Activated B cell treated with CpG ODN at 0.5 μM for 24 hours (primary cell): ENCODE results near the gene RBM26. TPM values are rescaled to one million over a fixed set of nuclear protein-coding genes. Genes with fewer than 3 reads are reported as not detected.
A peak's percentile ranks its signal among the peaks of the same experiment; 100 is the strongest.

Experiments
- ATAC-seq: fragments of 200-7000 bp; cut with Tn5 transposase; one replicate; pipeline ENCODE4 v1.10.0; 2021; ENCODE audit warnings: low read depth, mild to moderate bottlenecking, moderate library complexity
- CTCF ChIA-PET: fragments of 350-600 bp; sonication (Branson Sonifier 250); formaldehyde crosslinking; loops from one replicate; lab custom pipeline; 2021; ENCODE audit warnings: antibody characterized with exemption; lab: Charles Lee
- POLR2A ChIA-PET: fragments of 350-600 bp; sonication (Branson Sonifier 250); formaldehyde crosslinking; loops from one replicate; lab custom pipeline; 2021; ENCODE audit warnings: antibody characterized with exemption; lab: Charles Lee
- DNase-seq: peaks from one replicate; pipeline ENCODE4 v3.0.0; 2022
- H3K27ac Mint-ChIP-seq: one replicate; pipeline ENCODE4 v1.8.0; 2020; ENCODE audit warnings: mixed read lengths
- H3K27me3 Mint-ChIP-seq: one replicate; pipeline ENCODE4 v1.8.0; 2021; ENCODE audit warnings: mixed read lengths
- H3K36me3 Mint-ChIP-seq: one replicate; pipeline ENCODE4 v1.8.0; 2021; ENCODE audit warnings: low read depth, mixed read lengths
- H3K4me1 Mint-ChIP-seq: one replicate; pipeline ENCODE4 v1.8.0; 2021; ENCODE audit warnings: mixed read lengths
- H3K4me3 Mint-ChIP-seq: one replicate; pipeline ENCODE4 v1.8.0; 2020; ENCODE audit warnings: mild to moderate bottlenecking, mixed read lengths
- H3K9me3 Mint-ChIP-seq: one replicate; pipeline ENCODE4 v1.8.0; 2020; ENCODE audit warnings: mixed read lengths
- intact Hi-C: fragments of 100-400 bp; cut with micrococcal nuclease; formaldehyde crosslinking; loops from one replicate; pipeline ENCODE4 v1.15.1; 2024
- total RNA-seq: library from RNA; stranded (reverse); gene quantifications from 2 replicates; pipeline ENCODE4 v1.2.3, GENCODE V29; 2022
- TF ChIP-seq, protein P1 (sequence below): fragments of 200-600 bp; IDR thresholded peaks from one replicate; pipeline ENCODE4 v1.8.0; 2022; ENCODE audit warnings: antibody characterized with exemption, mild to moderate bottlenecking

RBM26 gene
- total RNA-seq, 1 donor from 2014 or later = 92.9 TPM

DNA sequence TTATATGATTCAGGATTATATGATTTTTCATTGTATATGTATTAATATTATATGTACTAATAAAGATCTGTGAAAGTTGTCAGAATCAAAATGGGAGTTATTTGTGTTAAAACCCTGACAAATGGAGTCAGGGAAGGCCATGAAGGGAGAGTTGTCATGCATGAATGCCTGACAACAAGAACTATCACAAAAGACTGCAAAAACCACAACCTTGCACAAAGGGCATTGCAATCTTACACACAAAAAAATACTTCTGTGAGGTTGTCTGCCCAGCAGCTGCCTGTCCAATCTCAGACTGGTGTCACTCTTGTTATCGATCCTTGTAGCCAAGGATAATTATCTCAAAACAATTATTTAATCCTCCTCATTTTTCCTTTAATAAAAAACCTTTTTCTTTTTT lies 21.2 kb upstream of the RBM26 start:
- CTCF ChIA-PET = interaction anchor here (0.7 to 7.4 kb wide), 3 partner anchors 15 to 1289 kb away, joined by 3 to 235 read pairs (median 5); no protein-coding TSS in a partner anchor

DNA sequence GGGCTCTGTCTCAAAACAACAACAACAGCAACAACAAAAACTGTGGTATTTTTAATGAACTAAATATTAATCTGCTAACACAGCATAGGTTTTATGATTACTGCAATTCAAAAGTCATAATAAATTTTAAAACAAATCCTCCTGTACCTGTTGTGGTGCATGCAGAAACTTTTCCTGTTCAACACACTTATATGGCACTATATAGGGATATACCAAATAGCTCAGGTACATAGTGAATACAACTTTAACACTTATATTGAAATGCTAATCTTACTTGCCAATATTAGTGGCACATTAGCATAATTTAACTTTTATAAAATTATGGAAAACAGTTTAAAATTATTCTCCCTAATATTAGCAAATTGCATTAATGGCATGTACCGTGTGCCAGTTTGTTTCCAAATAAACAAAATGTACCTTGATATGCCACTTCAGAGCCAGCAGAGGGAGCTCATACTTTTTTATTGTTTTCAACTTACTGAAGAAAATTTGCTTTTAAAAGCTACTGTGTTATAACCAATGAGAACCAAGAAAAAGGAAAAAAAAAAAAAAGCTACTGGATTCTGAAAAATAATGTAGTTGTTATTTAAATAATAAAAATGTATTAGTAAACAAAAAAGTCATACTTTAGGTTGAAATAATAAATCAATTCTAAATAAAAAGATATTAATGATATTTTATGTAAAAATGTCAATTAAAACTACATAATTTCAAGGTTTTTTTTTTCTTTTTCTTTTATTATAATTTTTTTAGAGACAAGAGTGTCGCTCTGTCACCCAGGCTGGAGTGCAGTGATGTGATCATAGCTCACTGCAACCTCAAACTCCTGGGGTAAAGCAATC lies 18.0 kb upstream of the RBM26 start:
- Mint-ChIP-seq H3K9me3 (no peaks in the 10 kb centered on the region), H3K27me3 (no peaks in the 10 kb centered on the region), H3K4me1 (no peaks in the 10 kb centered on the region), H3K4me3 (no peak overlapping the region), H3K36me3 (peaks cover 2% of the 10 kb centered on the region), H3K27ac (no peak overlapping the region)
- ChIA-PET POLR2A (interaction anchor here (1.1 kb wide), 1 partner anchor 17 kb away, joined by 3 read pairs; no protein-coding TSS in a partner anchor), CTCF (interaction anchor here (0.7 to 7.4 kb wide), 28 partner anchors 9 to 1594 kb away, joined by 3 to 235 read pairs (median 4); partner anchors contain the start of gene NDFIP2)
- ATAC-seq (peak; percentile 52), DNase-seq (no peak)
- TF ChIP-seq, protein P1, sequence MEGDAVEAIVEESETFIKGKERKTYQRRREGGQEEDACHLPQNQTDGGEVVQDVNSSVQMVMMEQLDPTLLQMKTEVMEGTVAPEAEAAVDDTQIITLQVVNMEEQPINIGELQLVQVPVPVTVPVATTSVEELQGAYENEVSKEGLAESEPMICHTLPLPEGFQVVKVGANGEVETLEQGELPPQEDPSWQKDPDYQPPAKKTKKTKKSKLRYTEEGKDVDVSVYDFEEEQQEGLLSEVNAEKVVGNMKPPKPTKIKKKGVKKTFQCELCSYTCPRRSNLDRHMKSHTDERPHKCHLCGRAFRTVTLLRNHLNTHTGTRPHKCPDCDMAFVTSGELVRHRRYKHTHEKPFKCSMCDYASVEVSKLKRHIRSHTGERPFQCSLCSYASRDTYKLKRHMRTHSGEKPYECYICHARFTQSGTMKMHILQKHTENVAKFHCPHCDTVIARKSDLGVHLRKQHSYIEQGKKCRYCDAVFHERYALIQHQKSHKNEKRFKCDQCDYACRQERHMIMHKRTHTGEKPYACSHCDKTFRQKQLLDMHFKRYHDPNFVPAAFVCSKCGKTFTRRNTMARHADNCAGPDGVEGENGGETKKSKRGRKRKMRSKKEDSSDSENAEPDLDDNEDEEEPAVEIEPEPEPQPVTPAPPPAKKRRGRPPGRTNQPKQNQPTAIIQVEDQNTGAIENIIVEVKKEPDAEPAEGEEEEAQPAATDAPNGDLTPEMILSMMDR = no peak
- intact Hi-C loops = loop anchor here (1.0 to 5.0 kb wide), 2 partner anchors 117 to 1593 kb away; no protein-coding TSS in a partner anchor

More for the DNA sequence above, 21.2 kb upstream of the RBM26 start:
- ATAC-seq (no peak), DNase-seq (no peak)
- Mint-ChIP-seq H3K27me3 (no peaks in the 10 kb centered on the region), H3K27ac (no peak overlapping the region), H3K4me1 (peaks cover 2% of the 10 kb centered on the region), H3K36me3 (peaks cover 2% of the 10 kb centered on the region), H3K9me3 (no peaks in the 10 kb centered on the region), H3K4me3 (no peak overlapping the region)
- TF ChIP-seq, protein P1 = no peak
- intact Hi-C loops = no loop called here
- POLR2A ChIA-PET = no interaction called here

DNA sequence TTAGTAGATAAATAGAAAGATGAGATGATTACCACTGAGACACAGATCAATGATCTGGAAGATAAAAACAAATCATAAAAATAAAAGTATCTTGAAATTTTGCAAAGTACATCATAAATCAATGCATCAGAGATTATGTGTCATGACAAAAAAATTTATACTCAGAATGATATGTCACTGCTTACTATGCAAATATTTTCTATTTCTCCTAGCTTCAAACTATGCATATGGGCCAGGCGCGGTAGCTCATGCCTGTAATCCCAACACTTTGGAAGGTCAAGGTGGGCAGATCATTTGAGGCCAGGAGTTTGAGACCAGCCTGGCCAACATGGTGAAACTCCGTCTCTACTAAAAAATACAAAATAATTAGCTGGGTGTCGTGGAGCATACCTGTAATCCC lies 17.3 kb upstream of the RBM26 start:
- no peaks in the 10 kb centered on the region for H3K9me3 Mint-ChIP-seq
- TF ChIP-seq, protein P1 = no peak
- ChIA-PET POLR2A (no interaction called here), CTCF (interaction anchor here (1.0 to 7.4 kb wide), 11 partner anchors 10 to 1689 kb away, joined by 3 to 235 read pairs (median 6); no protein-coding TSS in a partner anchor)
- intact Hi-C loops = loop anchor here (5.0 kb wide), 1 partner anchor 1594 kb away; no protein-coding TSS in a partner anchor
- no peak overlapping the region for H3K27ac Mint-ChIP-seq
- ATAC-seq (no peak), DNase-seq (no peak)
- H3K27me3 Mint-ChIP-seq = no peaks in the 10 kb centered on the region
- no peaks in the 10 kb centered on the region for H3K4me1 Mint-ChIP-seq
- no peak overlapping the region for H3K4me3 Mint-ChIP-seq
- H3K36me3 Mint-ChIP-seq = peaks cover 2% of the 10 kb centered on the region

DNA sequence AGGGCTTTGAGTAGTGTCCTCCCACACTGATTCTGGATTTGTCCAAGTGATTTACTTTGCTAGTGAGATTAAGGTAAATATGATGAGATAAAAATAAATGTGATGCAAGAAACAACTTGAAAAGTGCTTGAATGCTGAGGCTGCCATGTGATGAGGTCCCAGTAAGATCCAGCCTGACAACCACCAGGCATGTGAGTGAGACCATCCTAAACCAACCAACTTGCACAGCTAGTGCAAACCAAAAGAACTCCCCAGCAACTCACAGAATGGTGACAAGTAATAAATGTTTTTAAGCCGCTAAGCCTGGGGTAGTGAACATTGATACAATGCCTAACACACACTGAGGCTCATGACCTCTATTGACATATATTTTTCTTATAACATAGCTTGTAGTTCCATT lies 13.3 kb upstream of the RBM26 start:
- POLR2A ChIA-PET = no interaction called here
- TF ChIP-seq, protein P1 = no peak
- no peak overlapping the region for H3K4me3 Mint-ChIP-seq
- CTCF ChIA-PET = interaction anchor here (1.2 to 1.4 kb wide), 2 partner anchors 122 kb away, joined by 3 to 5 read pairs; no protein-coding TSS in a partner anchor
- H3K9me3 Mint-ChIP-seq = no peaks in the 10 kb centered on the region
- ATAC-seq (no peak), DNase-seq (no peak)
- no peak overlapping the region for H3K27ac Mint-ChIP-seq
- H3K36me3 Mint-ChIP-seq = peaks cover 20% of the 10 kb centered on the region
- H3K27me3 Mint-ChIP-seq = no peaks in the 10 kb centered on the region
- H3K4me1 Mint-ChIP-seq = no peaks in the 10 kb centered on the region
- intact Hi-C loops = no loop called here

DNA sequence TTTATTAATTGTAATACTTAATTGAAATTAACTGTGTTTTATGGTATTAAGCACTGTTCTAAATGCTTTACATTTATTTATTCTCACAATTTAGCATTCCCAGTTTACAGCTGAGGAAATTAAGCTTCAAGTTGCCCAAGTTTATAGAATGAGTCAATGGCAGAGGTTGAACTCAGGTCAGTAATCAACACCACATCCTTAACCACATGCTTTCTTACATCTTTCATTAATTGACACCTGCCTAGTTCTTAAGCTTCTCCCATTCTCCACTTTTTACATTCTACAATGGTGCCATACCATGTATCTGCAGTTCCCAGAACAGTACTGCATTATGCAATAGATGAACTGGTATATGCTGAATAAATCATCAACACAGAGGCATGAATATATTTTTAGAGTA lies 11.7 kb upstream of the RBM26 start:
- TF ChIP-seq, protein P1 = no peak
- Mint-ChIP-seq H3K4me3 (no peak overlapping the region), H3K27me3 (no peaks in the 10 kb centered on the region), H3K4me1 (no peaks in the 10 kb centered on the region), H3K27ac (no peak overlapping the region), H3K9me3 (no peaks in the 10 kb centered on the region), H3K36me3 (peaks cover 22% of the 10 kb centered on the region)
- POLR2A ChIA-PET = no interaction called here
- intact Hi-C loops = no loop called here
- CTCF ChIA-PET = interaction anchor here (1.1 kb wide), 1 partner anchor 124 kb away, joined by 3 read pairs; no protein-coding TSS in a partner anchor
- ATAC-seq (no peak), DNase-seq (no peak)
